GM18520 (cell line): ENCODE results near the gene PHTF1.

Experiments
- ATAC-seq: cut with Tn5 transposase; IDR thresholded peaks from one replicate; pipeline ENCODE4 v1.9.1; 2021; ENCODE audit not compliant: unreplicated experiment

PHTF1 gene

DNA sequence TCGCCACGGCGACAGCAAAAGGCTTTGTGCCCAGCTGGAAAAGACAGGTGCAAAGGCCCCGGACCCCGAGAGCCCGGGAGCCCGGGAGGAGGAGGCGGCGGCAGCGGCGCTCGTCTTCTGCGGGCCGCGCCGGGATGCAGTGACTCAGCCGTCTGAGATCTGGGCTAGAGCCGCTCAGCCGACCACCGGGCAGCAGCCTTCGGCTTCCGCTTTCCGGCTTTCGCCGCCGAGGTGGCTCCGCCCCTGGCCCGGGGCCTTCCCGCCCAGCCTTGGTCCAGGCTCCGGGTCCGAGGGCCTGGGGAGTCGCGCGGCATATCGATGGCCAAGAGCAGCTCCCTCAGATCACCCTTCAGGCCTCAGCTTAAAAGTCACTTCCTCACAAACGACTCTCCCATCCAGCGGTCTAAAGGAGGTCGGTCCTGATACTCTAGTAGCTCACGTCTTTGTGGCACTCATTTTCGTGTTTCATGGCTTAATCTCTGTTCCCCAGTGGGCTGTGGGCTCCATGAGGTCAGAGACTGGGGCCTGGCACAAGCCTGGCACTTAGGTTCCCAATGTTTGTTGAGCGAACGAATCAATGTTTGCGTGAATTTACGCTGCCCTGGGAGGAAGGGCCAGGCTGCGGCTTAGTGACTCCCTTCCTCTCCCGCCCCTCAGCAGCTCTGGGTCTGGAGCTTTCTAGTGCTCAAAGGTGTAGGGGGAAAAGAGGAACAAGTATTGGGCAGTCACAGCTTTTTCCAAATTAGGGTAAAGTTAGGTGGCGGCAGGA lies at the start of gene PHTF1:
Gene PHTF1, minus strand, starts transcription at position 154 of the 769 bp plus-strand sequence. CDS start 783 bp downstream, outside the sequence.
- ATAC-seq: peak; percentile 56

DNA sequence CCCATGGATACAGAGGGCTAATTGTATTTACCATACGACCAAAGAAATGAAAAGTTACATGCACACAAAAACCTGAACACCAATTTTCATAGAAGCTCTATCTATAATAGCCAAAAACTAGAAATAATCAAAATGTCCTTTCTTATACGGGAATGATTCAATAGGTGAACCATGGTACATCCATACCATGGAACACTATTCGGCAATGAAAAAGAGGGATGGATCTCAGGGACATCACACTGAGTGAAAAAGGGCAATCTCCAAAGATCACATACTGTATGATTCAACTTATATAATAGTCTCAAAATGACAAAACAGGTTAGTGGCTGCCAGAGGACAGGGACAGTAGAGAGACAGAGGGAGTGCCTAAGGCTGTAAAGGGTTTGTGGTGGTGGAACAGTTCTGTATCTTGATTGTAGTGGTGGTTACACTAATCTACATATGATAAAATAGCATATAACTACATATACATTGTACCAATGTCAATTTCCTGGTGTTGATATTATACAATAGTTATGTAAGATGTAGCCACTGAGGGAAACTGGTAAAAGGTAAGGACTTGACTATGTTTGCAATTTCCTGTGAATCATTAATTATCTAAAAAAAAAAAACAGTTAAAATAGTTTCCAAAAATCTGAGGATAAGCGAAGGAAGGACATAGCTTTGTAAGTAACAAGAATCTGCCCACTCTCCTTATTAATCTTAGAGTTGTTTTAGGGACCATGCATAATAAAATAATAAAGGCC lies 49.3 kb upstream of the PHTF1 start:
- no peak for ATAC-seq

GRCh38 chr1:113805639-113806038 lies 46.4 kb upstream of the PHTF1 start:
- no peak for ATAC-seq

DNA sequence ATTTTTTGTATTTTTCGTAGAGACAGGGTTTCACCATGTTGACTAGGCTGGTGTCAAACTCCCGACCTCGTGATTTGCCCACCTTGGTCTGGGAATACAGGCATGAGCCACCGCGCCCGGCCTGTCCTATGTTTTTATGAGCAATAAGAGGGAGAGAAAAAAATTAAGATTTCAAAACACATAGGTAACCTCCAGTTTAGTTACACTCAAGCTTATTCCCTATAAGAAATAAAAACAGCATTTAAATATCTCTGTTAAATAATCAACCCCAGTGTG lies 45.9 kb upstream of the PHTF1 start:
- no peak for ATAC-seq

GRCh38 chr1:113804421-113805255 lies 45.4 kb upstream of the PHTF1 start:
- ATAC-seq: no peak

DNA sequence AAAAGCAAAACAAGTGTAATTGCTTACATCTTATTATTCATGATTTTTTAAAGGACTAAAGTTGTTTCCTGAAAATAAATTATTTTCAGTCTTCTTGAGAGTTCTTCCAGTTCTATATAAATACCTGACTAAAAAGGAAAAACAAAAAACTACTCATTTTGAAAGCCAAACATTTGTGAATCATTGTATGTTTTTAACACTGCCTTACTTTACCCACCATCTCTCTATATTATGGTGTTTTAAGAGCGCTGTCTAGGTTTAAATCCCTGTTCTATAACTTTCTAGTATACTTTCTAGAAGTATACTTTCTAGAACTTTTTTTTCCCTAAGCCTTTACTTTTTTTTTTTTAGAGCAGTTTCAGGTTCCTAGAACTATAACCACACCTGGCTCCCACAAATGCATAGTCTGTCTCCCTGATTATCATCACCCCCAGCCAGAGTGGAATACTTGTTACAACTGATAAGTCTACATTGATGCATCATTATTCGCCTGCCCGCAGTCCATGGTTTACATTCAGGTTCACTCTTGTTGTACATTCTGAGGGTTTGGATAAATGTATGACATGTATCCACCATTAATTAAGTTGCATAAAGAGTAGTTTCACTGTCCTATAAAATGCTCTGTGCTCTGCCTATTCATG lies 43.2 kb upstream of the PHTF1 start:
- no peak for ATAC-seq

DNA sequence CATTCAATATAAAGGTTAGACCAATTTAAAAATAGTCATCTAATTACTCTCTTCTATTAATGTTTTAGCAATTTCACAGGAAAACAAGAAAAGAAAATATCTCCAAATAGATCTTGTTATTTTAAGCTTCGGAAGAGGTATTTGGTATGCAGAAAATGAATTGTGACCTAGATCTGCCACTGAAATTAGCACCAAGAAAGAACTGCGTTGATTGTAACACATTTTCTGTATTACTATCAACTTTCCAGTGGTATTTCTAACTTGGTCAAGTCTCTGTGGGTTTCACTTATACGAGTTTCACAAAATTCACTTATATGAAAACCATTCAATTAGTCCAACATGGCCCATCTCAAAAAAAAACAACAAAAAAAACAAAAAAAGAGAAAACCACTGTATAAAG lies 41.2 kb upstream of the PHTF1 start:
- no peak for ATAC-seq

GRCh38 chr1:113797472-113797871 lies 38.2 kb upstream of the PHTF1 start:
- no peak for ATAC-seq

DNA sequence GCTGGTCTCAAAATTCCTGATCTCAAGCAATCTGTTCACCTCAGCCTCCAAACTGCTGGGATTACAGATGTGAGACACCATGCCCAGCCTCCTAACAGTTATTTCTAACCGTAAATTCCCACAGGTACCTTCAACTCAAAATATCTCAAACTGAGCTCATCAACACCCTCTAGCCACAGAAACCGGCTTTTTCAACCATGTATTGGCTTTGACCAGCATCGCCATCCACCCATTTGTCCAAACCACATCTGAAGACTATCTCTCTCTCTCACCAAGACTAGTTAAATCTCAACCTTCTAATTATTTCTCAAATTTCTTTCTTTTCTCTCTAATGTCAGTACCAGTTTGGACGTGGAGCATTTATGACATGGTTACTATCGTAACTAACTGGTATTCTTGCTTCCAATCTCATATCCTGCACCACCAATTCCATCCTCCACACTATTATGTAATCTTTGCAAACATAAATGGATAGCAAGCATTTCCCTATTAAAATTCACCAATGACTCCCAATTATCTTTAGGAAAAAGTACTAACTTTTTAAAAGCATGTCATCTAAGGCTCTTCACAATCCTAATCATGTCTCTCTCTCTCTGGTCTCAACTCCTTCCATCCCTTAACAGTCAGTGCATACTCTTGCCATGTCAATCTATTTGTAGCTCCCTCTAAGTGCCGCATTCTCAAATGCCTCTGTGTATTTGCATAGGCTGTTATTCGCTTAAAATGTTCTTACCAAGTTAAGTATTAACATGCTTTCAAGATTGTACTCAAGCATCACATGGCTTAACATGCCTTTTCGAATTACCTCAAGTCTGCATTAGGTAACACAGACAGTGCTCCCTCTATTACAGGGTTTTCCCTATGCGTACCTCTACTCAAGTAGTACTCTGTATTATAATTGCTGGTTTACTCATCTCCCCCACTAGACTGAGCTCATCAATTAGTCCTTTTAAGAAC lies 34.9 kb upstream of the PHTF1 start:
- ATAC-seq: peak; percentile 46

- ATAC-seq: no peak
Observed at GRCh38 chr1:113792986-113793385, 33.7 kb upstream of the PHTF1 start.

DNA sequence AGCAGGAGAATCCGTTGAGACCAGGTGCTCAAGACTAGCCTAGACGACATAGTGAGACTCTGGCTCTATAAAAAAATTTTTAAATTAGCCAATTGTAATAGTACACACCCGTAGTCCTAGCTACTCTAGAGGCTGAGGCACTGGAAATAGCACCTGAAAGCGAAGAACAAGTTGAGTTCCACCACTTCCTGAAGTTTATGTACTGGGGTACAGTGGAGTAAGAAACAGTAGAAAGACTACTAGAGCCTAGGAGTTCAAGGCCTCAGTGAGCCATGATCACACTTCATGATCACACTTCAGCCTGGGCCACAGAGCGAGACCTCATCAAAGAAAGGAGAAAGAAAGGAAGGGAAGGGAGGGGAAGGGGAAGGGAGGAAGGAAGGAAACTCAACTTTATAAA lies 33.2 kb upstream of the PHTF1 start:
- ATAC-seq: no peak

- ATAC-seq: no peak
Observed at GRCh38 chr1:113788802-113789201, 29.5 kb upstream of the PHTF1 start.

DNA sequence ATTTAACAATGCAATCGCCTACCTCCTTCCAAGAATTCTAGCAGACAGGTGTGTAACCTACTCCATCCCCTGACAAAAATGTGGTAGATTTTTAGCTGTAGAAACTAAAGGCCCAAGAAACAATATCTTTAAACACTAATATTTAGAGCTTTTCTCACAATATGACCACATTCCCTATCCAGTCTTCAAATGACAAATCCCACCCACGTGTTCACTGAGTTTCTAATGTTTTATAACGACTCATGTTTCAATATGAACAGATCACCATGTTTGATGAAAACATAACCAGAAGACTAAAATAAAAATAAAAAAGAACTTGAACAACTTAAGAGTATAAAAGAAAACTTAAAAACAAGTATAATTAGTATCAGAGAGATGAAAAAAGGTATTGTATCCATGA lies 28.4 kb upstream of the PHTF1 start:
- ATAC-seq: no peak

- ATAC-seq: no peak
Observed at GRCh38 chr1:113786069-113786468, 26.8 kb upstream of the PHTF1 start.

DNA sequence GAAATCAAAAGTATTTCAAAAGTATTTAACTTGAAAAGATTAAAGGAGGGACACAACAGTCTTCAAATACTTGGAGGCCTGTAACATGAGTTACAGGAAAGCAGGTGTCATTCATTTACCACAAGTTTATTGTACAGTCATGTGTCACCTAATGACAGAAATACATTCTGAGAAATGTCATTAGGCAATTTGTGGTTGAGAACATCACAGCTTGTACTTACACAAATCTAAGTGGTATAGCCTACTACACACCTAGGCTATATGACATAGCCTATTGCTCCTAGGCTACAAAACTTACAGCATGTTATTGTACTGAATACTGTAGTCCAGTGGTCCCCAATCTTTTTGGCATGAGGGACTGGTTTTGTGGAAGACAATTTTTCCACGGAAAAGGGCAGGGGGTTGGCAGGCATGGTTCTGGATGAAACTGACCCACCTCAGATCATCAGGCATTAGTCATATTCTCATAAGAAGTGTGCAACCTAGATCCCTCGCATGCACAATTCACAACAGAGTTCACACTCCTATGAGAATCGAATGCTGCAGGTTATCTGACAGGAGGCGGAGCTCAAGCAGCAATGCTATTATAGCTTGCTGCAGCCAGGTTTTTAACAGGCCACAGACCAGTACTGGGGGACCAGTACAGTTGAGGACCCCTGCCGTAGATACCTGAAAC lies 25.0 kb upstream of the PHTF1 start:
- ATAC-seq: peak; percentile 76

DNA sequence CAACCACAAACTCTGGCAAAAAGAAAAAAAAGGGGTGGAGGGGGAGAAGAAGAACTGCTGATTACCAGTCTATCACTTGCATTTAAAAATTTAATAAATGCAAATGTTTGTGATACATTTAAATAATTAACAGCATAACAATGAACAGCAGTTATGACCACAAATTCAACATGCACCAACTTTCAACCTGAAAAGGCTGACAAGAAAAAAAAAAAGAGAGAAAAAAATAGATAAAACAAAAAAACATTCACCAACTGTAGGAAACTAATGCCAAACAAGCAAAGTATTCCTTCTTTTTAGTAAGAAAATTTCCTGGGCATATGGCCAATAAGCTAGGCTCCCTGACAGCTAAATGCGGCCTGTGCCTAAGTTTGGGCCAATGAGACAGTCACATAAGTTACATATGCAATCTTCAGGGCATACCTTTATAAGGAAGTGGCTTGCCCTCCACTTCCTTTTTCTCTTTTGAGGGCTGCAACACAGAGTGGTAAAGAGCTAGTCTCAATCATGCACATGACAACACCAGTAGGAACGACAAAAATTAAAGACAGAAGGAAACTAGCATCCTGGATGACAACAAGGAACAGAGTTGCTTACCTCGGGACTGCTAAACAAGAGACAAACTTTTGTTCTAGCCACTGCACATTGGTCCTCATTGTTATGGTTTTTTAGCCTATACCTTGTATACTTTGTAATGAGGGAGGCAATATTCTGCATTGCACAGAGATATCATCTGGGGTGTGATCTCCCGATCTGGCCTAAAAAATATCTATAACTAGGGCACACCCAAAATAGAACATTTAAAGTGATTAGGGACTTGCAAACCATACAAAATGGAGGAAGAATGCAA lies 24.2 kb upstream of the PHTF1 start:
- peak; percentile 39 for ATAC-seq

GRCh38 chr1:113782406-113782805 lies 23.1 kb upstream of the PHTF1 start:
- no peak for ATAC-seq

DNA sequence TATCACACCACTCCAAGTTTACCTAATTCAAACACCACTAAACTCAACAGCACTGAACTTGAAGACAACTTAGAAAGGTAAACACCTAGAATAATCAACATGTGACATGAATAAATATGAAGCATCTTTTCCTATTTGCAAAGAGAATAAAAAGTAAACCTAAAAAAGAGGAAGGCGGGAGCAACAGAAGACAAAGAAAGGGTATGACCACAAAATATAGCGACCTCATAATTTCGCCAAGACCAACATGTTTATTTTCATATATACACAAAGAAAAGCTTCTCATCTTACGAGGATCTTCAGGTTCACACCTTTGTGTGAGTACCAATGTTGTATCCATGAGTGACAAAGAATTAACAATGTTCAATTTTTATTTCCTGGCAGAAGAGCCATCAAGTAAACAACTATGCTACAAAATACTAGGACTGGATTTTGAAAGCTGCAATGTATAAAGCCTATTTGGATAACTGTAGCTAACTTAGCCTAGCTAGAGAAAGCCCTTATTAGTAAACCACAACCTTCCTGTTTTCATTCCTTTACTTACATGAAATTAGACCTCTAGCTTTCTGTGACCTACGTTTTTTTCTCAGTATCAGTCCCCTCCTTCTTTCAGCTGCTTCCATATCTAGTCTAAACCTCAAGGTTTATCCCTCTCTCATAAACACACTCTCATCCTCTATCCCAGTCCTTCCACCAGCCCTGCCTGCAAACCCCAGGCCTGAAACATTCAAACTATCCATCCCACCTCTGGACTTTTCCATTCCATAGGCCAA lies 21.3 kb upstream of the PHTF1 start:
- ATAC-seq: no peak
